AG09309 (cell line): Measurements from ENCODE around the gene OMG.

Experiments used
- DNase-seq: peaks from one replicate; pipeline ENCODE4 v3.0.0-alpha.2; 2010; ENCODE audit warnings: low read depth
- H3K4me3 ChIP-seq: 2 replicates; pipeline ENCODE4 v1.5.1; 2011; ENCODE audit warnings: mild to moderate bottlenecking, low read depth, low read length, moderate library complexity; ENCODE audit not compliant: control insufficient read depth
- CTCF ChIP-seq: IDR thresholded peaks from 2 replicates; pipeline ENCODE4 v1.5.1; 2011; ENCODE audit warnings: mild to moderate bottlenecking, low read depth, low read length, inconsistent platforms; ENCODE audit not compliant: insufficient read depth, control insufficient read depth; ENCODE audit errors: missing control alignments

OMG gene

GRCh38 chr17:31308372-31309334 lies 11.6 kb upstream of the OMG start:
- no peak overlapping the region for H3K4me3 ChIP-seq
- no peak for DNase-seq
- TF ChIP-seq CTCF: no peak

- no peak for DNase-seq
- TF ChIP-seq CTCF: no peak
- H3K4me3 ChIP-seq: no peak overlapping the region
Observed at GRCh38 chr17:31307640-31308039, 10.6 kb upstream of the OMG start.

- no peak for TF ChIP-seq CTCF
- no peak overlapping the region for H3K4me3 ChIP-seq
- DNase-seq: no peak
Observed at GRCh38 chr17:31299624-31300023, 2.6 kb upstream of the OMG start.

GRCh38 chr17:31296142-31296541 lies 897 bp downstream of the OMG start:
- no peak for TF ChIP-seq CTCF
- no peak overlapping the region for H3K4me3 ChIP-seq
- no peak for DNase-seq

- TF ChIP-seq CTCF: no peak
- H3K4me3 ChIP-seq: no peak overlapping the region
- DNase-seq: no peak
Observed at GRCh38 chr17:31295489-31295871, 1.6 kb downstream of the OMG start.

- TF ChIP-seq CTCF: no peak
- no peak overlapping the region for H3K4me3 ChIP-seq
- no peak for DNase-seq
Observed at GRCh38 chr17:31294820-31295488, 2.1 kb downstream of the OMG start.
